GM13976 (cell line): Measurements from ENCODE around the gene VGLL4.
"Not testable (repeated sequence)": the region's sequence is repeated elsewhere in the genome, so short reads cannot be mapped to it uniquely, and the experiment has no call there.

Source experiments
- DNase-seq: peaks from one replicate; pipeline ENCODE4 v3.0.0; 2012; ENCODE audit warnings: low spot score
- in situ Hi-C: fragments of 300-500 bp; cut with MboI; formaldehyde crosslinking; loops from one replicate; pipeline ENCODE4 v1.12.0; 2022; ENCODE audit warnings: low sequenced_read_pairs, mixed read lengths, inconsistent platforms; ENCODE audit not compliant: unreplicated experiment
- TF ChIP-seq, protein P1 (sequence below): IDR thresholded peaks from 2 replicates; pipeline ENCODE4 v1.5.1; 2012; ENCODE audit warnings: borderline replicate concordance, mild to moderate bottlenecking; ENCODE audit not compliant: insufficient read depth; ENCODE audit errors: extremely low read depth, missing control alignments, control extremely low read depth

The VGLL4 gene

DNA sequence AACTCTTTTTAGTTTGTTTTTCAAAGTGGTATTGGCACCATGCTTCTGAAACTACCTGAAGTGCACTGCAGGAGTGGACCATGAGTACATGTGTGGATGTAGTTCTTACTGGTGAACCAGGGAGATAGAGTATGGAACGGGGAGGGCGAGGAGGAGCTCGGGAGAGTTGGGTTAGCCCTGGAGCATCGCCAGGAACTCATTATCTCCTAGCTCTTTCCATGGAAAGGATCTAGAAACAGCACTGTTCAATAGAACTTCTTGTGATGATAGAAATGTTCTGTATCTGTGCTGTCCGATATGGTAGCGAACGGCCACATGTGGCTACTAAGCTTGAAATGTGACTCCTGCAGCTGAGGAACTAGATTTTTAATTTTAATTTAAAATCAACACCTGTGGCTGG, 47.3 kb downstream of the VGLL4 start:
- no peak for DNase-seq
- in situ Hi-C loops: no loop called here
- TF ChIP-seq, protein P1, sequence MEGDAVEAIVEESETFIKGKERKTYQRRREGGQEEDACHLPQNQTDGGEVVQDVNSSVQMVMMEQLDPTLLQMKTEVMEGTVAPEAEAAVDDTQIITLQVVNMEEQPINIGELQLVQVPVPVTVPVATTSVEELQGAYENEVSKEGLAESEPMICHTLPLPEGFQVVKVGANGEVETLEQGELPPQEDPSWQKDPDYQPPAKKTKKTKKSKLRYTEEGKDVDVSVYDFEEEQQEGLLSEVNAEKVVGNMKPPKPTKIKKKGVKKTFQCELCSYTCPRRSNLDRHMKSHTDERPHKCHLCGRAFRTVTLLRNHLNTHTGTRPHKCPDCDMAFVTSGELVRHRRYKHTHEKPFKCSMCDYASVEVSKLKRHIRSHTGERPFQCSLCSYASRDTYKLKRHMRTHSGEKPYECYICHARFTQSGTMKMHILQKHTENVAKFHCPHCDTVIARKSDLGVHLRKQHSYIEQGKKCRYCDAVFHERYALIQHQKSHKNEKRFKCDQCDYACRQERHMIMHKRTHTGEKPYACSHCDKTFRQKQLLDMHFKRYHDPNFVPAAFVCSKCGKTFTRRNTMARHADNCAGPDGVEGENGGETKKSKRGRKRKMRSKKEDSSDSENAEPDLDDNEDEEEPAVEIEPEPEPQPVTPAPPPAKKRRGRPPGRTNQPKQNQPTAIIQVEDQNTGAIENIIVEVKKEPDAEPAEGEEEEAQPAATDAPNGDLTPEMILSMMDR: no peak

DNA sequence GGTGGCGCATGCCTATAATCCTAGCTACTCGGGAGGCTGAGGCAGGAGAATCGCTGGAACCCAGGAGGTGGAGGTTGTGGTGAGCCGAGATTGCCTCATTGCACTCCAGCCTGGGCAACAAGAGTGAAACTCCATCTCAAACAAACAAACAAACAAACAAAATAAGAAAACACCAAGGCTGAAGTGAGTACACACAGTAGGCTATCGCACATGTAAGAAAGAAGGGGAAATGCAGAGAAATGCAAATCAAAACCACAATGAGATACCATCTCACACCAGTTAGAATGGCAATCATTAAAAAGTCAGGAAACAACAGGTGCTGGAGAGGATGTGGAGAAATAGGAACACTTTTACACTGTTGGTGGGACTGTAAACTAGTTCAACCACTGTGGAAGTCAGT, 48.7 kb downstream of the VGLL4 start:
- in situ Hi-C loops, DNase-seq: not testable (repeated sequence)

DNA sequence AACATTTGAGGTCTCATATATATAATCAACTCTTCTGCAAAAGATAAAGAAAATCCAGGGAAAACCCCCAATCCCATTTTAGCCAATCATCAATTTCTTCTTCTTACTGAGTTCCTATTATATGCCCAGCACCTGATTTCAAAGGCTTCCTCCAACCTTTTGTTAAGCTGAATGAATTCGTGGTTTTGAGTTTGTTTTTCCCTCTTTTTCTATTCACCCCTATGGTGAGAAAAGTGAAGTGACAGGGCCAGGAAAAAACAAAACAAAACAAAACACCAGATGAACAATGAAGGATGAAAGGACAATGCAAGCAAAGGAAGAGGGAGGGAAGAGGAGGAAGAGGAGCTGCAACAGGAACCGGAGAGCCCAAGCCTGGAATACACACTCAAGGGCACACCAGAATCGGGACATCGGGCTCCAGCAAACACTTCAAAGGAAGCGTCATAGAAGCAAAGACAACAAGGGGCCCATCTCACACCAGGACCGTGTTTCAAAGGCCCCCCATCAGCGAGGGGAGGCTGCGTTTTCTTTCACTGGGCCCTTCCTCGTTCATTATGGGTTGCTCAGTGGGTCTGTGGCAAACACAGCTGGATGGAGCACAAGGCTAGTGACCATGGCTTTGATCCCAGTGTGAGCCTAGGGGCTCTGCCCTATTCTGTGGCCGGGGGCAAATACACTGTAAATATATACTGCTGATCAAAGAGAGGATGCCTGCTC, 50.2 kb downstream of the VGLL4 start:
- in situ Hi-C loops: no loop called here
- DNase-seq: no peak
- TF ChIP-seq, protein P1: no peak

DNA sequence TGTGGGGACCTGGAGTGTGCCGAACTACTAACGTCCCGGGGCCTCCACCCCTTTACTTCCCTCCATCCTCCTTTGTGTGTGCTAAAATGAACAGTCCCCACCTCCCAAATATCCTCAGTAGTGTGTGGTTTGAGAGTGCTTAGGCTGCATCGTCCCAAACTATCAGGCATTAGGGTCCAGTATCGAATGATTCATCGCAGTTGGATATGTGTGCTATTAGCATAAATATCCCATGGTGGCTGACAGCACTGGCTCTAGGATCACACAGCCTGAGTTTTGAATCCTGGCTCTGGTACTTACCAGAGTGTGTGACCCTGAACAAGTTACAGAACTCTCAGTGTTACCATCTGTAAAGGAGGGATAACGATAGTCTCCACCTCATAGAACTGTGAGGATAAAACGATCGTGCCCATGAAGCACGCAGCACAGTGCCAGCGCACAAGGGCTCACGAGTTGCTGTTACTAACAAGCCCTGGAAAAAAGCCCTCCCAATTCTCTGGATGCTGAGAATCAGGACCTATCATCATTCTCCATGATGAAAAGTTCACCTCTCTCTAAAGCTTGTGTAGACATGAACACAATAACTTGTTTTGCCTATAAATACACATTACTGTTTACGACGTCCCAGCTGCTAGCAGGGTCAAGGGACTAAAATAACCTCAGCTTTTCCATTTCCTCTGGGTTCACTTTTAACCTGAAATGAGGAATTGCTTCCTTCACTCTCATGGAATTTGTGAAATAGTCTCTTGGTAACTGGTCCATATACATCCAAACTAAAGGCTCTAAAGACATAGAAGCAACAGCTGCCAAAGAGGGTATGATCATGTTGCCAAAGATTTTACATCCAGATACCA, 51.0 kb downstream of the VGLL4 start:
- TF ChIP-seq, protein P1: no peak
- in situ Hi-C loops: no loop called here
- DNase-seq: no peak

DNA sequence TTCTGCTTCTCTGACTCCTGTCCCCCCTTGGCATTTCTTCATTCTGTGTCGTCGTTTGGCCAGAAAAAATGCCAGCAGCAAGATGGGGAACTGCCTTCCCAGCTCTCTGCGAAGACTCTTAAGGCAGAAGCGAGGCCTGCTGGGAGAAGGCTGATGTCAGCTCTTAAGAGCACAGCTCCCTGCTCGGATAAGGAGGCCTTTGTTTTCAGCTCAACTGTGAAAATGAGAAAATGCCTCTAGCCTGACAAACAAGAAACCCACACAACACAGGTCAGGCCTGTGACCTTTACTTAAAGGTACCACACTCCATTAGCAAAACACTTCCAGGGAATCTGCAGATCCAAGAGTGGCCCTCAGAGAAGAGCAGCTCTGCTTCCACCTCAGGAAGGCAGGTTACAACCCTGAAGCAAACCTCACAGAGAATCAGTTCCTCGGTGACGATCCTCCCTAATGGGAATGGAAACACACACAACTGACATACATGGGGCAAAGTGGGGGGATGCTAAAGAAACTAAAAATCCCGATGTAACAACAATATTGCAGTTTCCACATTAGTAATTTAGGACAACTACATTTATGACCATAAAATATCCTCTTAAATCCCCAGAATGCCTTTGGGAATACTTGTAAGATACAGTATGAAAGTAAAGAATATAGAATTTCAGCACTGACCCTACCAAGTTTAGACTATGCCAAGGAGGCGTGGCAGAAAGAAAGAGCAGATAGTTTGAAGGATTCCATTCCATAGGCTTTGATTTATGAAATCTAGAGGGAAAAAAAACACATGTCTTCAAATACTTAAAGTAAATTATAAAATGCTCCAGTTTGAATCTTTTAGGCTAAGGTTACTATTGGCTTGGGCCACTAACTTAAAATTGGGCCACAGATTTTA, 52.1 kb downstream of the VGLL4 start:
- DNase-seq: no peak
- TF ChIP-seq, protein P1: no peak
- in situ Hi-C loops: no loop called here

DNA sequence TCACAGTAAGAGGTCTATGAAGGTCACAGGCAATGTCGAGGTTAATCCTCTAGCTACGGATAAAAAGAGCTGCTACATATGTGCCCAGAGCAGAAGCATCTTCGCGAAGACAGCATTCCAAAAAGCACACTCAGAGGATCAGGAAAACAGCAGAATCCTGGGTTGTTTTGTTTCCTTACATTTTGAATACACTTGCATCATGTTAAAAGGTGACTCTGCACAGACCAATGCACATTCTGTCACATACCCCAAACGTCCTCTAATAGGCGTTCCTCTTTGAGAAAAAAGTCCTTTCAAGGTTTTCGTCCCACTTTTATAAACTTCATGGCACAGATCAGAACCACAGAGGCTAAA, 52.7 kb downstream of the VGLL4 start:
- TF ChIP-seq, protein P1: no peak
- in situ Hi-C loops: no loop called here
- no peak for DNase-seq
